SKM-1 (cell line): Measurements from ENCODE around the gene ASCL5.

Source experiments
- DNase-seq: peaks from one replicate; lab custom pipeline; 2025; ENCODE audit not compliant: unreplicated experiment; lab: John Stamatoyannopoulos, UW

Gene ASCL5

DNA sequence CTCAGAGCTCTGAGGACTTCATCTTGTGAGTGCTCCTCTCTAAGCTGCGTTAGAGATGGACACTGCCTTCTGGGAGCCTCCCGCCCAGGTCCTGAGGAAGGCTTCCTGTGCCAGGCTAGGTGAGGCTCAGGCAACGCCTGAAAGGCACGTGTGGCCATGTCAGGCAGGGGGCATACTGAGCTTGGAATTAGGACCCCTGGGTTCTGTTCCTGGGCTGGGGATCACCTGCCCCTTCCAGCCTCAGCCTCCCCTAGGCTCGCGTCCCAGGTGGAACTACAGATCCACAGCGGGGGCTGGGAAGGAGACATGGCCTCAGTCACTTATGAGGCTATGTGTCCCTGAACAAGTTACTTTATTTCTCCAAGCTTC, 10.0 kb upstream of the ASCL5 start:
- no peak for DNase-seq

DNA sequence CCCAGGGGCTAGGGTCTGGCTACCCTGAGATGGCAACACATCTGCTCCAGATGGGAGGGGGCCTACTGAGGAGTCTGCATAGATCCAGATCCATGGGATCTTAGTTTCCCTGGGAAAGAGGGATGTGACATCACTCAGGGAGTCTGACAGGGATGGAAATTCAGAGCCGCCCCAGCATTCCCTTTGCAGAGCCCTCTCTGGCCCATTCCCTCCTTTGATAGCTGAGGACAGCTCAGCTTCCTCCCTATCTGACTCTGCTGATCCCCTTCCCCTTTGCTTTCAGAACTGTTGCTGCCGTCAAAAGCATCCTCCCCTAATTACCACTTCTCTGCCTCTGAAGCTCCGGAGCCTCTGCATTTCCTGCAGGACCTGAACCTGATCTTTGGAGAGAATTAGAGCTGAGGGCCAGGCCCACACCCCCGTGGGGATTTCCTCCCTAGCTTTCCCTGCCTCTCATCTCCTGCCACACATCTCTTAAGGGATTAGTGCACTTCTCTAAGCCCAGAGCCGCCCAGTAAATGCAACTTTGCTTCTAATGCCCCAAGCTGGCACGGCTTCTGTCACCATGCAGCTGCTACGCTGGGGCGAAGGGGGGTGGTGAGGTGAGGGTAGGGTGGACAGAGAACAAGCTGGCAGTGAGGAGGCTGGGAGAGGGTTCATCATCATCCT, 9.5 kb upstream of the ASCL5 start:
- no peak for DNase-seq

DNA sequence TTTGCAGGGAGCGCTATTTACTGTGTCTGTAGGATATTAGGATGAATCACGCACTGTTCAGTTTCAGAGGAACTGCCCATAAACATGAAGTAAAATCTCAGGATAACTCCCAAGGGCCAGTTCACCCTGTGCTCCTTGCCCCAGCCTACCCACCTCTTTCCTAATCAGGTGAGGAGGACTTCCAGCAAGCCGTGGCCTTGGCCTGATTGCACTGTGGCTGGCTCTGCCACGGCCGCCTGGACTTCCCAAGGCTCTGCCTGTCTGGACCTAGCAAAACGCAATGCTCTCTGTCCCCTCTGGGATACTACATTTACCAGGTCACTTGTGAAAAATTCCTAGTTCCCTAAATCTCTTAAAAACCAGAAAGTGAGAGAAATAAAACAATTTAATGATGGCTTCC, 7.4 kb upstream of the ASCL5 start:
- no peak for DNase-seq

DNA sequence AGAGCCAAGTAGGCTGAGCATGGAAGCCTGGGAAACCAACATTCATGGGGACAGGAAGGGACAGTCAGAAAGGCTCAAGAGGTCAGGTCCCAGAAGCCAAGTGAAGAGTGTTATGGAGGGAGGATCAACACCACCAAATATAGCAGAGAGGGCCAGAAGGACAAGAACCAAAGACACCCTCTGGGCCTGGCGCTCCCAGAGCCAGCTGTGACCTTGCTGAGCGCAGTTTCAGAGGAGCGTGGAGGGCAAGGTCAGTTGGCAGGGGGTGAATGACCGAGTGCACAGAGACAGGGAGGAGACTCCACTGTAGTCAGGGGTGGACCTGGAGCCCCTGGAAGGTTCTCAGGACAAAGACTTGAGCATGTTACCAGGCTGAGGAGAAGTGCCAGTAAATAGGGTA, 4.4 kb upstream of the ASCL5 start:
- DNase-seq, result no peak

DNA sequence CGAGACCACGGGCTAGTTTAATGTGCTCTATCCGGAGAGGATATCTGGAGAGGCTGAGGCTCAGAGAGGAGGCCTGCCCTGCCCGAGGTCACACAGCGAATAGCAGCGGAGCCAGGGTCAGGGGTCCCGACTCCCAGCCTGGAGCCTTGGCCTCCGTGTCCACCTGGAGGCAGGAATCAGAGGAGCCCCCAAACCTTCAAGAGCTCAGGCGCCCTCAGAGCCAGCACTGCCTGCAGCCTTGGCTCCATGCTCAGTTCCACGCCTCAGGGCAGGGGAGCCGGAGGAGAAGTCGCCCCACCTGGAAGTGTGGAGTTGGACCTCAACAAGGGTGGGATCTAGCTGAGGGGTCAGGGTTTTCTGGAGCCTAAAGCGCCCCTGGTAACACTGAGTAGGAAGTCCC, 2.0 kb upstream of the ASCL5 start:
- no peak for DNase-seq

DNA sequence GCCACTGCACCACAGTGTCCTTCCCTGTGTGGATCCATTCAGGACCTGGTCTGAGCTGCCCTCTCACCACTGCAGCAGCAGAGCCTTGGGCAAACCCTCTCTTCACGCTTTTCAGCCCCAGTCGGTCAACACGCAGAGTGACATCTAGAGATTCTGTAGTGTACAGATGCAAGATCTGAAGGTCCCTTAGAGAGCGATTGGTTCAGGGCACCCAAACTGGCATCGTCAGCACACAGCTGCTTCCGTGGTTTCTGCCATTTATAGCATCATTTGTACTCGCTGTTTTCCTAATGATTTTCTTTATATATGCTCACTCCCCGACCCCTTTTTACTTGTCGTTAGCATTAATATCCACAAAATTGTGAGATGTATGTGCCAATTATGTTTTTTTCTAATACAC, 1.5 kb upstream of the ASCL5 start:
- DNase-seq, result no peak

DNA sequence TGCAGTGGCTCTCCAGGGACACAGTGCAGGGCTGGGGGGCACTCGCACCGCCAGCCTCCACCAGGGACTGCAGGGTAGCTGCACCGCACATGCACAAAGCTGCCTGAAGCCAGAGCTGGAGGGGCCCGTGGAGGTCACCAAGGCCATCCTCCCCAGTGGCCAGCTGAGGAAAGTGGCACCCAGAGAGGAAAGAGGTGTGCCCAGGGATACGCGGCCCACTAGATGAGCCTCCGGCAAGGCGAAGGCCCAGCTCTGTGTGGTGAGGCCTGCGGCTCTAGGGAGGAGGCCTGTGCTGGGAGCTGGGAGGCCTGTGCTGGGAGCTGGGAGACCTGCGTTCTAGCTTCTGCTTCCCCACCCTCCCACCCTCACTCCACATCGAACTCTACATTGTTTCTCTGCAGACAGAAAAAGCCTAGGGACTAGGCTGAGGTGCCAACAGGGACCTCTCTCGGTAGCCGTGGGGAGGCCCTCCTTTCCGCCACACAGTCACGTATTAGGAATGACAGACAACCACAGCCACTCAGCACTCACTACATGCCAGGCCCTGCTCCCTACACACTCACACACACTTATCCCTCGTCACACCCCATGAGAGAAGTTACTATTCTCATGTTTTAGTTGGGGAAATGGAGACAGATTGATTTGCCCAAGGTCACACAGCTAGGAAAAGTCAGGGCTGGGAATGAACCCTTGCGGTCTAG, 921 bp upstream of the ASCL5 start:
- no peak for DNase-seq

DNA sequence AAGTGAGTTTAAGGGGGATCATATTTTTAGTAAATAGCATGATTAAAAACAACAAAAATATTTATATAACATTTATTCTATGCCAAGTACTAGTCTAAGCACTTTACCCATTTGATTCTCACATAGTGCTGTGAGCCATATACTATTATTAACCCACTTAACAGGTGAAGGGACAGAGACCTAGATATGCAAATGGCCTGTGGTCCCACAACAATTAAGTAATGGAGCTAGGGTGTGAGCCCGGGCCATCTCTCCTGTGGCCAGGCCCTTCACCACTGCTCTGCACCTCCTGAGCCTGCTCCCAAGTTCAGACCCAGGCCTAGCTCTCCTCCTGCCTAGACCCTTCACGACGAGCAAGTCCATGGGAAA, 537 bp downstream of the ASCL5 start:
- no peak for DNase-seq

DNA sequence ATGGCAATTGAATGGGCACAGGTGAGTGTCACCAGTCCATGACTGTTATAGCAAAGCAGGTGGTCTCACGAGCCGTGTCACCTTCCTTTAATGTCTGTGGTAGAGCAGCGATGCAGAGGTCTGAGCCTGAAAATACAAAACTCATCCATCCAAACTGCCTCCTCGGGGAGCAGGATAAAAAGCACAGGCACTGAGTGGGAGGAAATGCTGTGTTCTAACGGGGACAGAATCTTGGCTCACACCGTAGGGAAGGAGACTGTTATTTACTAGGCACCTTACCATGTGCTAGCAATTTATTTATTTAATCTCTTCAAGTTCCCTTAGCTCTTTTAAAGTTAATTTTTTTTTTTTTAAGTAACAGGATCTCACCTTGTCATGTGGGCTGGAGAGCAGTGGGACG, 1.2 kb downstream of the ASCL5 start:
- DNase-seq, result no peak

DNA sequence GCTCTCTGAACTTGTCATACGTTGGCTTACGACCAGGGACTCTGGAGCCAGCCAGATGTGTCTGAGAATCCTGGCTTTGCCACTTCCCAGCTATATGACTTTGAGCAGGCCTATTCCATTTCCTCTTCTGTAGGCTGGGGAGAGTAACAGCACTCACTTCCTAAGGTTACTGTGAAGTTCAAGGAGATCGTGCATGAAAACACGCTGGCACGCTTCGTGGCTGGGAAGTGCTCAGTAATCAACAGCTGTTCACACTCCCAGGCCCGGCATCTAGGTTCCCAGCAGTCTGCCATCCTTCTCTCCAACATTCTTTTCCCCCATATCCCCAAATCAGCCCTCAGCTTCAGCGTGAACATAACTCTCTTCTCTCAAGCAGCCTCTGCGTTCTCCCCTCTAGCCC, 2.0 kb downstream of the ASCL5 start:
- no peak for DNase-seq

DNA sequence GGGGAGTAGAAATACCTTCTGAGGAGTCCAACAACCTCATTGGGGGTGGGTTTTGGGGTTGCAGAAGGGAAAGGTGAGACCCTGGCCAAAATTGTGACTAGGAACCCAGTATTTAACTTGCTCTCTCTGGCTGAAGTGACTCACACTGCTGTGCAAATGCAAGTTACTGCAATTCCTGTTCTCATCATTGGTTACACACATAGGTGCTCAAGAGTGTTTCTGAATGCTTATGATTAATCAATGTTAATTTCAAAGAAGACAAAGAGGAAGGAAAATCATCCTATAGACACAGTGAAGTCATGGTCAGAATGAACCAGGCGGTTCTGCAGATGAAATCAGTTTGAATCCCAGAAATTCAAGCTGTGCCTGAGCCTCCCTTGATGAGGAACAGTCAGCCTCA, 3.1 kb downstream of the ASCL5 start:
- DNase-seq, result no peak

DNA sequence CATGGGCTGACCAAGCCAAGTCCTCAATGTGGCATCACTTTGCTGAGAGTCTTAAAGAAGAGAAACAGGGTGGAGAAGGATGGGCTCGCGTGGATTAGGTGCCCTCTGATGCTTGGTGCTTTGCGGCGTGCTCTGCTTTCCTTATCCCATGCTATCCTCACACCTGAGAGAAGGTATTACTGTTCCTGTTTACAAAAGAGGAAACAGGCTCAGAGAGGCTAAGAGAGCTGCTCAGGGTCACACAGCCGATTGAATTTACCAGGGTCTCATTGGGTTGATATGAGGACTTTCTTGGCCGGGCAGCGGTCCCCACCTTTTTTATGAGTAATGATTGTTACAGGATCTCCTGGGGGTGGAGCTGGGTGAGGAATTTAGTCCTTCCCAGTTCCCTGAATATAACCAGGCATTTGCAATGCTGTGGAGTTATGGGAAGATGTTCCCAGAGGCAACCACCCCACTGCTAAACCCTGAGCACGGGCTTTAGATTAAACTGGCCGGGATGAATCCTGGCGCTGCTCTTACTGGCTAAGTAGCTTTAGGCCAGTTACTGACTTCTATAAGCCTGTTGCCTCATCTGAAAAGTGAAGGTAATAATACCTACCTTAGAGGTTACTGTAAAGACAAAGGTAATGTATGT, 4.5 kb downstream of the ASCL5 start:
- DNase-seq, result no peak

DNA sequence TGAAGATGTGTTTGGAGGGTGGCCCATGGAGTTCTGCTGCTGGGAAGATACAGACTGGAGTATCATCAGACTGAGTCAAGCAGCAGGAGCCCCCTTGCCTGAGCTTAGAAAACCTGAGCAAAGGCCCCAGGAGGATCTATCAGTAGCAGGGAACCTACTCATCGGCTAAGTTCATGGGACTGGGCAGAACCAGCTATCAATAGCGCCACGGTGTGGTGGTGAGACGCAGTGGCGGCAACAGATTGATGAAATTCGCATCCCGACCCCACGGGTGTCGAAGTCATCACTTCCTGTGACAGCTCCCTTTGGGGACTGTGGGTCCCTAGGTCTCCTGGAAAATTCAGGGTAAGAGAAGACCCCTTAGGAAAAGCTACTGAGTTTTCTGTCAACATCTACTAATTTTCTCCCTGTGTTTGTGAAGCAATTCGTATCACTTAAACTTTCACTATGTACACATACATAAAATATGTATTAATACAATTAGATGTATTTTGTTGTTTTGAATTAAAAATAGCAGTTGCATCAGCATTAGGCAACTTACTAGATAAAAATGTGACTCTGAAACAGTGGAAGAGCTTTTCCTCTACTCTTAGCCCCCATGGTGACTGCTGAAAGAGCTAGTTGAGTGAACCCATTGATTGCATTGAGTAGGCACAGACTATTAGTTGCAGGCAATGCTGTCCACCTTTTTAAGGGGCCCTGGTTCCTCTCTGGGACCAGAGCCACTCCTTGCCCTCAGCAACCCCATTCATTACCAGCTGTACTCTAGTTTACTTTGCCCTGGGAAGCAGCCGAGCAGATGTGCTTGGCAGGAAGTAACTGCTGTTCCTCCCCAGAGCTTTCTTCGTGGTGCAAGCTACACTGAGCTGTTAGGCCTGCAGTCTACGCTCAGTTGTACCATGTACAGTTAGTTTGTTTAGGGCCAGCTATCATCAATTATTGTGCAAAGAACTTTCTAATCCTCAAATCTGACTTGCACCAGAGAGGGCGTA, 7.5 kb downstream of the ASCL5 start:
- DNase-seq, result peak; percentile 80

DNA sequence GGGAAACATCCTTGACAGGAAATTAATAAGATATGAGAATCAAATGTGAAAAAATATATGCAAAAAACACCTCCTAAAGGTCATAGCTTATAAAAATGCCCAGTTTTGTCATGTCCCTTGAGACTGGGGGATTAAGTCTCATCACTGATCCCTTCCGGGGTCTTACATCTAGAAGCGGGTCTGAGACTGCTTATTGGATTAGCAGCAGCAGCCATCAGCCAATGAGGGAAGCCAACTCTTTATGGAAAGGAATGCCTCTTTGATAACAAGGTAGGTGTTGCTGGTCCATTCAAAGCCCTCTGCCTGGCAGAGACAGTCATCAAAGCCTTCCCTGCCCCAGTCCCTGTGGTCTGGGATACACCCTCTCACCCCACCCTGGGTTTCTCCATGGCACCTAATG, 10.9 kb downstream of the ASCL5 start:
- DNase-seq, result no peak

DNA sequence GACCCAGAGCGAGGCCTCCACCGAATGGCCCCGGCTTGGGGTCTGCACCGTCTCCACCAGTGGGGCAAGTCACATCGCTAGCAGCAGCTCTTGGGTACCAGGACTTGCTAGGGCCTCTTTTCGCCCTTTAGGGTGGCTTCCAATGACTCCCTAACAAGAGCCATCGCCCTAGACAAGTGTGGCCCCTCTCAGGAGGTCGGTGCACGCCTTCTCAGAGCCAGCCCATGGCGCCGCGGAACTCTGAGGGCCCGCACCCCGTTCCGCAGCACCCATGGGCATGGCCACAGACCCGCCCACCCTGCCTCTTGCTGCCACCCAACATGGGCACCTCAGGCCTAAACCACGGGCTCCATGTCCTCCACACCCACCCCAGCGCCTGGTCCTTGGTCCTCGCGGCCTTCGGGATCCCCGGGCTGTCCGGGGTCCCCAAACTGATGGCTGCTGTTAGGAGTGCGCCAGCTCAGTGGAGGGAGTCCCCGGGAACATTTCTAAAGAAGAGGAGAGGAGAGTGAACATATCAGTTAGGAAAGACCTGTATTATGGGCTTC, 11.5 kb downstream of the ASCL5 start:
- no peak for DNase-seq

DNA sequence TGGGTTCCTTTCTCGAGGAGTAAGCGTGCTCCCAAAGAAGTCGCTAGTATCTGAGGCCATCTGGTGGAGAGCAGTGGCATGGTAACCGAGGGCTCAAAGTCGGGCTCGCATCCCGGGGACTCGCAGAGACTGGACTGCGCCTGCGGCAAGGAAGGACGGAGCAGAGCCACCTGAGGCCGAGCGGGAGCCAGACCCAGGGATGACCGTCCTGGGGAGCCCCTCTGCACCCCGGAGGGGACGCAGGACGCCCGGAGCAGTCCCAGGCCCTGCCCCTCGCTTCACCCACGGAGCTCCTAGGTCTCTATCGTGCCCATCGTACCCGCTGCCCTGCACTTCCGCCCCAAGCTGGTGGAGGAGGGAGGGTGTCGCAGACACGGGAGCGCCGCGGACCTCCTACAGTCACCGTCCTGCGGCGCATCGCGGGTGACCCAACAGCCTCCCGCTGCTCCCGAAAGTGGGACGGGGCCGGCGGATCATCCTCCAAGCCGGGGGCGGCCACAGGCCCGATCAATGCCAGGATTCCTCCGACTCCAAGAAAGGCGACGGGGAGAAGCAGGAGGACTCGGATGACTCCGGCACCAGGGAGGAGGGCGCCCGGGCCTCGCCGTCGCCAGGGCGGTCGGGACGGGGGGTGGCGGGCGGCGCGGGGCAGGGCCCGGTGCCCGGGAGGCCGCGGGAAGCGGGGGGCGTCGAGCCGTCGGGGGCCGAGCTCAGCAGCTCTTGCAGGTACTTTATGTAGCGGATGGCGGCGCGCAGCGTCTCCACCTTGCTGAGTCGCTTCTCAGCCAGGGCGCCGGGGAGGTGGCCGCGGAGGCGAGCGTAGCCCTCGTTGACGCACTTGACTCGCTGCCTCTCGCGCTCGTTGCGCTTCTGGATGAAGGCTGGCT, 12.5 kb downstream of the ASCL5 start:
- DNase-seq, result peak; percentile 99

DNA sequence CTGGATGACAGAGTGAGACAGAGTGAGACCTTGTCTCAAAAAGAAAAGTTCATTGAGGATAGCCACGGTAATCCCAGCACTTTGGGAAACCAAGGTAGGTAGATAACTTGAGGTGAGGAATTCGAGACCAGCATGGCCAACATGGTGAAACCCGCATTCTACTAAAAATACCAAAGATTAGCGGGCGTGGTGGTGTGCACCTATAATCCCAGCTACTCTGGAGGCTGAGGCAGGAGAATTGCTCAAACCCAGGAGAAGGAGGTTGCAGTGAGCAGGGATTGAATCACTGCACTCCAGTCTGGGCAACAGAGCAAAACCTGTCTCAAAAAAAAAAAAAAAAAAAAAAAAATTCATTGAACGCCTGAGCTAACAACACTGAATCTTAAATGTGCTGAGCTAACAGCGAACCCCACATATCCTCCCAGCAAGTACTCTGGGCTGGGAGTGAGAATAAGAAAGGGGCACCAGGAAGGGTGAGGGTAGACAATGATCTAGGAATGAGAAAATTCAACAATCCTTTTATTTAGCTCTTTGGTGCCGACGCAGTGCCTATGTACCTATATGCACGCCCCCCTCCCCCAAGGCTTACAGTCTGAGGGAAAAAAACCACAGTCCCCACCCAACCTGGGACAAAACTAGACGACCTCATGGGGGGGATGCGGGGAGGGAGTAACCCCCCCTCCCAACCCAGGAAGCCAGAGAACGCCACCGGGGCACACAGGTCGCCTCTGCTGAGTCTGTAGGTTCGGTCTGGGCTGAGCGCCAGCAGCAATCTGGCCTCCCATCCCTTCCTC, 13.3 kb downstream of the ASCL5 start:
- no peak for DNase-seq

DNA sequence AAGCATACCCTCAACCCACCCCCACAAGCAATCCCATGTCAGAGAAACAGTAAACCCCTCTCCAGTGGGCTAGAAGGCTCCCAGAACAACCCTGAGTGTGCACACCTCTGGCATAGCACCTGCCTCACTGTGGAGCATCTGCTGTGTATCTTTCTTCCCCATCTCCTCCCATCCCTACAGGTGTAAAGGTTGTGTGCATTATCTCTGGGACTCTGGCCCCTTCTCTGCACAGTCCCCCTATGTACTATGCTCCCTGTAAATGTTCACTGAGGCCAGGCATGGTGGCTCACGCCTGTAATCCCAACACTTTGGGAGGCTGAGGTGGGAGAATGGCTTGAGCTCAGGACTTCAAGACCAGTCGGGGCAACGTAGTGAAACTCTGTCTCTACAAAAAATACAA, 14.1 kb downstream of the ASCL5 start:
- no peak for DNase-seq

DNA sequence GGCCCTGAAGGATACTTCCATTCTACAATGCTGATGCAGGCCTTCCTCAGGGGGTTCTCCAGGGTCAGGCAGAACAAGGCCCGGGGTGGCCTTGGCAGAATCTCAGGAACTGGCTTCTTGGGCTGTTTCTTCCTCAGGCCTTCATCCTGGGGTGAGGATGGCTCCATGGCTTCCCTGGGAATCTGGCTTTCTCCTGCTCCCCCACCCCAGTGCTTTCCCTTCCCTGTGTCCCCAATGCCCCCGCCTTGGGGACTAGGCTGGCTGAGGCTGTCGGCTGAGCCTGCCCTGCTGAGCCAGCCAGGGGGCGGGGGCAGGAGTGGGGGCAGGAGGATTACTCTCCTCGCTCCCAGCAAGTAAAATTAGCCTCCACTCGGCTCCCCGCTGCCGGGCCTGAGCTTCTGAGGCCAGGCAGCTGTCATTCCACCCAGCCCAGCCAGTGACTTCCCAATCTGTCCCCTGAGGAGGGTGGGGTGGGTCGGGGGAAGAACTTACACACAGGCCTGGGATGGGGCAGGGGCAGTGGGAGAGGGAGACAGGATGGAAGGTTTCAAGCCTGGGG, 14.7 kb downstream of the ASCL5 start, which contains the start of gene CACNA1S:
Gene CACNA1S (minus strand): TSS at position 254 of the 559 bp plus-strand sequence. CDS start 87 bp downstream, at position 167.
- DNase-seq, result no peak
